Measurements from ENCODE around the gene ITGA6.
A peak's percentile ranks its signal among the peaks of the same experiment; 100 is the strongest.

Gene ITGA6

GRCh38 chr2:172404824-172405223 is 22.6 kb upstream of the ITGA6 start:
- Mint-ChIP-seq H3K4me3 (no peak overlapping the region), H3K36me3 (no peaks in the 10 kb centered on the region), H3K4me1 (no peaks in the 10 kb centered on the region), H3K9me3 (no peaks in the 10 kb centered on the region), H3K27me3 (peaks cover 3% of the 10 kb centered on the region), H3K27ac (no peak overlapping the region)
- no peak for ATAC-seq (ENCODE audit: low read depth)
- DNase-seq (ENCODE audit: low spot score in 2 of 2) = no peak

DNA sequence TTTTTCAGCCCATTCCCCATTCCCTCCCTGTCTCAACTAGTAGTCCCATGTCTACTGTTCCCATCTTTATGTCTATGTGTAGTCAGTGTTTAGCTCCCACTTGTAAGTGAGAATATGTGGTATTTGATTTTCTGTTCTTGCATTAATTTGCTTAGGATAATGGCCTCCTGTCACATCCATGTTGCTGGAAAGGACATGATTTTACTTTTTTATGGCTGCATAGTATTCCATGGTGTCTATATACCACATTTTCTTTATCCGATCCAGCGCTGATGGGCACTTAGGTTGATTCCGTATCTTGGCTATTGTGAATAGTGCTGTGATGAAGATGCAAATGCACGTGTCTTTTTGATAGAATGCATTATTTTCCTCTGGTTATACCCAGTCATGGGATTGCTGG is 21.7 kb upstream of the ITGA6 start:
- H3K4me1 Mint-ChIP-seq = no peaks in the 10 kb centered on the region
- H3K9me3 Mint-ChIP-seq = no peaks in the 10 kb centered on the region
- H3K27ac Mint-ChIP-seq = no peak overlapping the region
- H3K36me3 Mint-ChIP-seq = no peaks in the 10 kb centered on the region
- H3K27me3 Mint-ChIP-seq = peaks cover 4% of the 10 kb centered on the region
- DNase-seq (ENCODE audit: low spot score in 2 of 2) (no peak), ATAC-seq (ENCODE audit: low read depth) (no peak)
- no peak overlapping the region for H3K4me3 Mint-ChIP-seq

- ATAC-seq (ENCODE audit: low read depth) = no peak
Observed at GRCh38 chr2:172408143-172408766, 19.1 kb upstream of the ITGA6 start.

DNA sequence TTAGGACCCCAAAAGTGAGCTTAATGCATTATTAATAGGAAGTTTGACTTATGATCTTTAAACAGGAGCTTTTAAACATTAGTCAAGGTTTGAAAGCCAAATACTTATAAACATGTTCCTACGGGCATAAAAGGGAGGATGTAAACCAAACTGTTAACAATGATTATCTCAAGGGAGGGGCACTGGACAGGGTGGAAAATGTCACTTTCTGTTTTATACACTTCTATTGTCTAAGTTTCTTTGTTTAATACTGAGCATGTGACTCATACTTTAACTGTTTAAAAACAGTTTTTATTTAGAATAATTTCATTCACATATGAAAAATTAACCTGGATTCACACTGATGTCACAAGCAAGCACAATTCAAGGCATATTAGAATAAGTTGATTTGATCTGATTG is 18.3 kb upstream of the ITGA6 start:
- DNase-seq (ENCODE audit: low spot score in 2 of 2) = no peak
- no peak for ATAC-seq (ENCODE audit: low read depth)
- Mint-ChIP-seq H3K27me3 (peaks cover 4% of the 10 kb centered on the region), H3K4me3 (no peak overlapping the region), H3K27ac (no peak overlapping the region), H3K9me3 (no peaks in the 10 kb centered on the region), H3K36me3 (no peaks in the 10 kb centered on the region), H3K4me1 (no peaks in the 10 kb centered on the region)

More at GRCh38 chr2:172408143-172408766, 19.1 kb upstream of the ITGA6 start:
- no peak for DNase-seq (ENCODE audit: low spot score in 2 of 2)
- Mint-ChIP-seq H3K4me3 (no peak overlapping the region), H3K9me3 (no peaks in the 10 kb centered on the region), H3K27me3 (peaks cover 4% of the 10 kb centered on the region), H3K36me3 (no peaks in the 10 kb centered on the region), H3K4me1 (no peaks in the 10 kb centered on the region), H3K27ac (no peak overlapping the region)

GRCh38 chr2:172412984-172413492 is 14.3 kb upstream of the ITGA6 start:
- peaks cover 5% of the 10 kb centered on the region for H3K27me3 Mint-ChIP-seq
- no peak overlapping the region for H3K4me3 Mint-ChIP-seq
- no peaks in the 10 kb centered on the region for H3K4me1 Mint-ChIP-seq
- no peaks in the 10 kb centered on the region for H3K36me3 Mint-ChIP-seq
- ATAC-seq (ENCODE audit: low read depth) = no peak
- DNase-seq (ENCODE audit: low spot score in 2 of 2) = no peak
- H3K27ac Mint-ChIP-seq = no peak overlapping the region
- H3K9me3 Mint-ChIP-seq = no peaks in the 10 kb centered on the region

- Mint-ChIP-seq H3K36me3 (no peaks in the 10 kb centered on the region), H3K27me3 (peaks cover 7% of the 10 kb centered on the region), H3K9me3 (no peaks in the 10 kb centered on the region), H3K27ac (no peak overlapping the region), H3K4me3 (no peak overlapping the region), H3K4me1 (no peaks in the 10 kb centered on the region)
- DNase-seq (ENCODE audit: low spot score in 2 of 2) = no peak
- ATAC-seq (ENCODE audit: low read depth) = no peak
Observed at GRCh38 chr2:172415157-172415864, 12.1 kb upstream of the ITGA6 start.

DNA sequence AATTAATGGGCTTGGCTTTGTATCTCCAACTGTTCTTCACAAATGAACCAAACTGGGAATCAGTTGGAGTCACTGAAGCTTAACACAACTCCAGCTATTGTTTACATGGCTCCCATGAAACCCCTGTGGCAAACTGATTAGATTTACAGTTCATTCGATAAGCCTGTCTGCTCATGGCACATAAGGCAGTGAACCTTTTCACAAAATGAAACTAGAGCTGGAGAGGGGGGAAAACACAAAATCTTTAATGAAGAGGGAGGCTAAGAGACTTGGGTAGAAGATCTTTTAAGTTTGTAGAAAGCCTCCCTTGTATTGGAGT is 11.6 kb upstream of the ITGA6 start:
- no peaks in the 10 kb centered on the region for H3K9me3 Mint-ChIP-seq
- H3K27me3 Mint-ChIP-seq = peaks cover 7% of the 10 kb centered on the region
- no peak overlapping the region for H3K4me3 Mint-ChIP-seq
- ATAC-seq (ENCODE audit: low read depth) = no peak
- H3K36me3 Mint-ChIP-seq = no peaks in the 10 kb centered on the region
- no peak overlapping the region for H3K27ac Mint-ChIP-seq
- H3K4me1 Mint-ChIP-seq = no peaks in the 10 kb centered on the region
- no peak for DNase-seq (ENCODE audit: low spot score in 2 of 2)

DNA sequence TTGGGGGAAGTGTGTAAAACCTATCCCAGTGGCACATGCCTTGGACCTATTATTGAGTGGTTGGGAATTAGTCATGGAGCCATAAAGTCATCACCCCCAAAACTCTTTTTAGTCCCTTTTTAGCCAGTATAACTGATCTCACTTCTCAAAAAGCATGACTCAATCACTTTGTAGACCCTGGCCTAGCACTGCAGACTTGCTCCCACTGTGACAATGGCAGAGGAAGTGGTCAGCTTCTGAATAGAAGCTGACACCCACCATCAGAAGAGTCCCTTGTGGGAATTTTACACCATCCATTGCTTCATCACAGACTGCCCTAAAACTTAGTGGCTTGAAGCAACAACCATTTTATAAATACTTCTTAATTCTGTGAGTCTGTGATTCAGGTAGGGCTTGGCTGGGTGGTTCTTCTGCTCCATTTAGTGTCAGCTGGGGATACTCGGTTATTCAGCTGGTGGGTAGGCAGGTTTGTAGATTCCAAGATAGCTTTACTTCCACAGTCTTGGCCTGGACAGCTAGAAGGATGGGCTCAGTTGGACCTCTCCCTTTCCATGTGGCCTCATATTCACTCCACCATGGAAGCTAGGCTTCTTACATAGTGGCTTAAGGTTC is 10.8 kb upstream of the ITGA6 start:
- Mint-ChIP-seq H3K4me1 (no peaks in the 10 kb centered on the region), H3K27ac (no peak overlapping the region), H3K9me3 (no peaks in the 10 kb centered on the region), H3K4me3 (no peak overlapping the region), H3K27me3 (peaks cover 9% of the 10 kb centered on the region), H3K36me3 (no peaks in the 10 kb centered on the region)
- ATAC-seq (ENCODE audit: low read depth) (no peak), DNase-seq (ENCODE audit: low spot score in 2 of 2) (no peak)

- no peaks in the 10 kb centered on the region for H3K9me3 Mint-ChIP-seq
- ATAC-seq (ENCODE audit: low read depth) (no peak), DNase-seq (ENCODE audit: low spot score in 2 of 2) (no peak)
Observed at GRCh38 chr2:172420216-172420615, 7.2 kb upstream of the ITGA6 start.

GRCh38 chr2:172423160-172423559 is 4.2 kb upstream of the ITGA6 start:
- H3K4me3 Mint-ChIP-seq = no peak overlapping the region
- DNase-seq (ENCODE audit: low spot score in 2 of 2) = no peak
- H3K27me3 Mint-ChIP-seq = peaks cover 18% of the 10 kb centered on the region
- no peaks in the 10 kb centered on the region for H3K9me3 Mint-ChIP-seq
- H3K36me3 Mint-ChIP-seq = no peaks in the 10 kb centered on the region
- no peak for ATAC-seq (ENCODE audit: low read depth)
- H3K27ac Mint-ChIP-seq = no peak overlapping the region
- peaks cover 3% of the 10 kb centered on the region for H3K4me1 Mint-ChIP-seq

More at GRCh38 chr2:172420216-172420615, 7.2 kb upstream of the ITGA6 start:
- no peaks in the 10 kb centered on the region for H3K36me3 Mint-ChIP-seq
- H3K27ac Mint-ChIP-seq = no peak overlapping the region
- H3K4me3 Mint-ChIP-seq = no peak overlapping the region
- no peaks in the 10 kb centered on the region for H3K4me1 Mint-ChIP-seq
- H3K27me3 Mint-ChIP-seq = peaks cover 16% of the 10 kb centered on the region

- H3K36me3 Mint-ChIP-seq = no peaks in the 10 kb centered on the region
- DNase-seq (ENCODE audit: low spot score in 2 of 2) = no peak
- H3K4me3 Mint-ChIP-seq = no peak overlapping the region
- H3K9me3 Mint-ChIP-seq = no peaks in the 10 kb centered on the region
- peaks cover 3% of the 10 kb centered on the region for H3K4me1 Mint-ChIP-seq
- no peak for ATAC-seq (ENCODE audit: low read depth)
- H3K27me3 Mint-ChIP-seq = peaks cover 14% of the 10 kb centered on the region
- H3K27ac Mint-ChIP-seq = no peak overlapping the region
Observed at GRCh38 chr2:172425336-172425735, 2.0 kb upstream of the ITGA6 start.

- DNase-seq (ENCODE audit: low spot score in 2 of 2) (no peak), ATAC-seq (ENCODE audit: low read depth) (no peak)
- Mint-ChIP-seq H3K4me1 (peaks cover 3% of the 10 kb centered on the region), H3K36me3 (no peaks in the 10 kb centered on the region), H3K4me3 (peak overlapping the region; percentile 78), H3K27ac (no peak overlapping the region), H3K9me3 (no peaks in the 10 kb centered on the region), H3K27me3 (peaks cover 13% of the 10 kb centered on the region)
Observed at GRCh38 chr2:172426635-172427255, 641 bp upstream of the ITGA6 start.

DNA sequence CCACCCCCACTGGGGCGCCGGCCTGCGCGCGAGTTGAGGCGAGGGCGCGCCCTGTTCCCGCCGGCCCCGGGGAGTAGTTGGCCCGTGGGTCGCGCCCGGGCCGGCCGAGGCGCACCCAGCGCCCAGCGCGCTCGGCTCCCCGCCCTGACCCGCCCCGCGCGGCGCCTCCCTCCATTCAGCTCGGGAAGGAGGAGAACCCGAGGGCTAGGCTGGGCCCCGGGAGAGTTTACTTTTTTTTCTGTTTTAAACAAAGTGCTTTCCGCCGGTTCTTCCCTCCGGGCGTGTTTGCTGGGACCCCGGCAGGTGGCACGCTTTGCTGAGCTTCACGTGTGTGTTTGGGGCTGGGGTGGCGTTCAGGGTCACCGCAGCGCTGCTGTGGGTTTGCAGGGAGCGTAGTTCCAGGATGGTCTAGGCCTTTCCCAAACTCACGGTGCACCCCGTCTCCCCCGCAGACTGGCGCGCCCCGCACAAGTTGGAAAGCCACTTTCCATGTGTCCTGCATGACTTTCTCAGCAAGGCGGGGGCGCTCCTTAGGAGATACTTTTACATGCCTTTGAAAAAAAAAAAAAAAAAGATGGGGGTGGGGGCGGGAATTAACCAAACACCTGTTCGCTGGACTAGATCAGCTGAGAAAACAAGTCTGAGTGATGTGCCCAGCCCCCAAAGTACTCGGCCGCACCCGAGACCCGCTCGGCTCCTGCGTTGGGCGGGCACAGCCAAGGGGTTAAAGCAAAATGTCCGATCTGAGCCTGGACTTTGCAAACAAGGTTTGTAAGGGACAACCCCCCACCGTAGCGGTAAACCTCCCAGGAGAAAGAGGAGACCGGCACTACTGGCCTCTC is 825 bp downstream of the ITGA6 start:
- peak in 1 of 2 donors; percentile 21 for DNase-seq (ENCODE audit: low spot score in 2 of 2)
- peak; percentile 15 for ATAC-seq (ENCODE audit: low read depth)
- H3K9me3 Mint-ChIP-seq = no peaks in the 10 kb centered on the region
- no peaks in the 10 kb centered on the region for H3K36me3 Mint-ChIP-seq
- H3K27ac Mint-ChIP-seq = no peak overlapping the region
- H3K27me3 Mint-ChIP-seq = peaks cover 8% of the 10 kb centered on the region
- peaks cover 3% of the 10 kb centered on the region for H3K4me1 Mint-ChIP-seq
- peak overlapping the region; percentile 77 for H3K4me3 Mint-ChIP-seq

Data from memory B cell (primary cell).